IPS DF 4.7 (cell line): ENCODE results near the gene TAF6L.
A peak's percentile ranks its signal among the peaks of the same experiment; 100 is the strongest.
"Not testable (repeated sequence)": the region's sequence is repeated elsewhere in the genome, so short reads cannot be mapped to it uniquely, and the experiment has no call there.

Experiments
- DNase-seq: peaks from one replicate; pipeline ENCODE4 v3.0.0-alpha.2; 2013; ENCODE audit warnings: low spot score; ENCODE audit errors: extremely low read depth

The TAF6L gene

GRCh38 chr11:62755086-62755615 is 16.0 kb upstream of the TAF6L start:
- DNase-seq: no peak

GRCh38 chr11:62757846-62758788 is 13.1 kb upstream of the TAF6L start:
- peak; percentile 91 for DNase-seq

GRCh38 chr11:62760867-62761227 is 10.3 kb upstream of the TAF6L start:
- not testable (repeated sequence) for DNase-seq

- DNase-seq: no peak
These were observed 435 bp upstream of the TAF6L start for GRCh38 chr11:62770778-62771143.

- DNase-seq: no peak
These were observed 3.2 kb downstream of the TAF6L start for GRCh38 chr11:62774407-62774806.

GRCh38 chr11:62775646-62776045 is 4.5 kb downstream of the TAF6L start:
- DNase-seq: no peak

- no peak for DNase-seq
These were observed 6.2 kb downstream of the TAF6L start for GRCh38 chr11:62777389-62777788.

- no peak for DNase-seq
These were observed 7.2 kb downstream of the TAF6L start for GRCh38 chr11:62778441-62778840.

GRCh38 chr11:62782753-62783152 is 11.6 kb downstream of the TAF6L start:
- no peak for DNase-seq

GRCh38 chr11:62786318-62787004 is 15.3 kb downstream of the TAF6L start:
- DNase-seq: no peak

- peak; percentile 93 for DNase-seq
These were observed 16.0 kb downstream of the TAF6L start, which contains the start of gene TMEM179B for GRCh38 chr11:62787005-62787759. TSS of gene TMEM179B (plus strand) at chr11:62787402. CDS start at chr11:62787432, 30 bp downstream.

- no peak for DNase-seq
These were observed 17.8 kb downstream of the TAF6L start for GRCh38 chr11:62788991-62789390.

- no peak for DNase-seq
These were observed 18.4 kb downstream of the TAF6L start for GRCh38 chr11:62789576-62789975.

- no peak for DNase-seq
These were observed 20.5 kb downstream of the TAF6L start, which contains the start of gene TMEM223 for GRCh38 chr11:62791501-62792201. TSS of gene TMEM223 (minus strand) at chr11:62792006. CDS start at chr11:62791994, 12 bp downstream.

- no peak for DNase-seq
These were observed 21.0 kb downstream of the TAF6L start for GRCh38 chr11:62792202-62792575.

- no peak for DNase-seq
These were observed 23.1 kb downstream of the TAF6L start for GRCh38 chr11:62794201-62794775.

GRCh38 chr11:62796281-62796680 is 25.1 kb downstream of the TAF6L start:
- DNase-seq: no peak

GRCh38 chr11:62799486-62799885 is 28.3 kb downstream of the TAF6L start:
- no peak for DNase-seq

- DNase-seq: no peak
These were observed 29.9 kb downstream of the TAF6L start for GRCh38 chr11:62801071-62801470.

GRCh38 chr11:62804310-62805075 is 33.3 kb downstream of the TAF6L start:
- no peak for DNase-seq
